ENCODE results near the gene ATXN7L3. TPM values are rescaled to one million over a fixed set of nuclear protein-coding genes. Genes with fewer than 3 reads are reported as not detected.

ATXN7L3 gene
- total RNA-seq, 1 experiment from 2014 or later = 36.9 TPM

- H3K36me3 ChIP-seq (ENCODE audit: insufficient read depth, low read length, poor library complexity, severe bottlenecking) = no peaks in the 10 kb centered on the region
- peak; percentile 96 for DNase-seq (ENCODE audit: low spot score)
- BruUV-seq (replicated peaks) = TSS peak; percentile 65
- no peak for TF ChIP-seq EZH2 (IDR thresholded peaks at IDR 0.05; ENCODE audit: borderline replicate concordance, low read depth, low read length, poor library complexity, severe bottlenecking)
- TF ChIP-seq, protein P1, sequence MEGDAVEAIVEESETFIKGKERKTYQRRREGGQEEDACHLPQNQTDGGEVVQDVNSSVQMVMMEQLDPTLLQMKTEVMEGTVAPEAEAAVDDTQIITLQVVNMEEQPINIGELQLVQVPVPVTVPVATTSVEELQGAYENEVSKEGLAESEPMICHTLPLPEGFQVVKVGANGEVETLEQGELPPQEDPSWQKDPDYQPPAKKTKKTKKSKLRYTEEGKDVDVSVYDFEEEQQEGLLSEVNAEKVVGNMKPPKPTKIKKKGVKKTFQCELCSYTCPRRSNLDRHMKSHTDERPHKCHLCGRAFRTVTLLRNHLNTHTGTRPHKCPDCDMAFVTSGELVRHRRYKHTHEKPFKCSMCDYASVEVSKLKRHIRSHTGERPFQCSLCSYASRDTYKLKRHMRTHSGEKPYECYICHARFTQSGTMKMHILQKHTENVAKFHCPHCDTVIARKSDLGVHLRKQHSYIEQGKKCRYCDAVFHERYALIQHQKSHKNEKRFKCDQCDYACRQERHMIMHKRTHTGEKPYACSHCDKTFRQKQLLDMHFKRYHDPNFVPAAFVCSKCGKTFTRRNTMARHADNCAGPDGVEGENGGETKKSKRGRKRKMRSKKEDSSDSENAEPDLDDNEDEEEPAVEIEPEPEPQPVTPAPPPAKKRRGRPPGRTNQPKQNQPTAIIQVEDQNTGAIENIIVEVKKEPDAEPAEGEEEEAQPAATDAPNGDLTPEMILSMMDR (conservative IDR thresholded peaks at IDR 0.05; ENCODE audit: low read depth, low read length) = no peak
- peaks cover 9% of the 10 kb centered on the region for H3K4me1 ChIP-seq (ENCODE audit: insufficient read depth, low read length, poor library complexity, severe bottlenecking)
- H3K4me3 ChIP-seq (ENCODE audit: low read depth, low read length, poor library complexity, severe bottlenecking) = peak within 1 kb of the TSS; percentile 80
- peak within 1 kb of the TSS; percentile 91 for H3K27ac ChIP-seq (ENCODE audit: low read depth, low read length, poor library complexity, severe bottlenecking)
- intact Hi-C loops (cut with micrococcal nuclease; ENCODE audit: unreplicated experiment) = no loop called here
- CTCF ChIA-PET = interaction anchor here (0.5 to 0.7 kb wide), 3 partner anchors 81 to 471 kb away, joined by 4 to 6 read pairs (median 5); no protein-coding TSS in a partner anchor
- no peaks in the 10 kb centered on the region for H3K27me3 ChIP-seq (replicated peaks; ENCODE audit: insufficient read depth, low read depth, low read length, poor library complexity)
- POLR2A ChIA-PET (ENCODE audit: low non-redundant PET) = interaction anchor here (0.6 to 0.7 kb wide), 2 partner anchors 49 to 178 kb away, joined by 3 read pairs; no protein-coding TSS in a partner anchor
- H3K9me3 ChIP-seq (ENCODE audit: low read depth, low read length, poor library complexity, severe bottlenecking) = no peaks in the 10 kb centered on the region
Measured at GRCh38 chr17:44186307-44187130, 13.2 kb downstream of the ATXN7L3 start, which contains the start of gene TMUB2. TSS of gene TMUB2 (plus strand) at chr17:44186972. CDS start at chr17:44187709, 737 bp downstream.

DNA sequence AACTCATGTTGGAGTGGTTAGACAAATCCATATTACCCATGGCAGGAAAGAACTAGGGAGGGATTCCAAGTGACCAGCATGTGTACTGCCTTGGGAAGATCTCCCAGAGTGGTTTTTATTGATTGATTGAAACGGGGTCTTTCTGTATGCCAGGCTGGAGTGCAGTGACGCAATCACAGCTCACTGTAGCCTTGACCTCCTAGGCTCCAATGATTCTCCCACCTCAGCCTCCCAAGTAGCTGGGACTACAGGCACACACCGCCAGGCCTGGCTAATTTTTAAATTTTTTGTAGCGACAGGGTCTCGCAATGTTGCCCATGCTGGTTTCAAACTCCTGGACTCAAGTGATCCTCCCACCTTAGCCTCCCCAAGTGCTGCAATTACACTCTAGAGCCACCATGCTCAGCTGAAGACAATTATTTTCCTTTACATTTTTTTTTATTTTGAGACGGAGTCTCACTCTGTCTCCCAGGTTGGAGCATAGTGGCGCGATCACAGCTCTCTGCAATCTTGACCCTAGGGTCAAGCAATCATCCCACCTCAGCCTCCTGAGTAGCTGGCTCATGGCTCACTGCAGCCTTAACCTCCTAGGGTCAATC is 15.4 kb downstream of the ATXN7L3 start:
- Histone ChIP-seq H3K4me1 (ENCODE audit: insufficient read depth, low read length, poor library complexity, severe bottlenecking) (peaks cover 9% of the 10 kb centered on the region), H3K36me3 (ENCODE audit: insufficient read depth, low read length, poor library complexity, severe bottlenecking) (no peaks in the 10 kb centered on the region), H3K27me3 (replicated peaks; ENCODE audit: insufficient read depth, low read depth, low read length, poor library complexity) (no peaks in the 10 kb centered on the region), H3K9me3 (ENCODE audit: low read depth, low read length, poor library complexity, severe bottlenecking) (no peaks in the 10 kb centered on the region), H3K4me3 (ENCODE audit: low read depth, low read length, poor library complexity, severe bottlenecking) (no peak overlapping the region), H3K27ac (ENCODE audit: low read depth, low read length, poor library complexity, severe bottlenecking) (no peak overlapping the region)
- BruUV-seq (replicated peaks) = no TSS peak
- DNase-seq (ENCODE audit: low spot score) = no peak
- TF ChIP-seq, protein P1 (conservative IDR thresholded peaks at IDR 0.05; ENCODE audit: low read depth, low read length) = no peak
- no peak for TF ChIP-seq EZH2 (IDR thresholded peaks at IDR 0.05; ENCODE audit: borderline replicate concordance, low read depth, low read length, poor library complexity, severe bottlenecking)
- intact Hi-C loops (cut with micrococcal nuclease; ENCODE audit: unreplicated experiment) = no loop called here
- ChIA-PET POLR2A (ENCODE audit: low non-redundant PET) (no interaction called here), CTCF (no interaction called here)

DNA sequence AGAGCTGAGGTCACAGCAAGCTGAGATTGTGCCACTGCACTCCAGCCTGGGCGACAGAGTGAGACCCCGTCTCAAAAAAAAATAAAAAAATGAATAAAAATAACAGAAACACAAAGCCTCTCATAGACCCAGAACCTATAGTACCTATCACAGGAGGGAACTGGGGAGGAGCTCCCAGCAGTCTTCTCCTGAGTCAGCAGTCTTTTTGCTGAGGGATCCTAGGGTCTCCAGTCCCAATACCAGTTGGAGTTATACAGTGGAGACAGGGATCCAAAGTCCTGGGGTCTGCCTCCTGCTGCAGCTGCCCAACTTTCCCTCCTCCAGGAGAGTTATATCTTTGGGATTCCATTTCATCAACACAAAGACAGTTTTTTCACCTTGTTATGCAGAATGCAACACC is 16.7 kb downstream of the ATXN7L3 start:
- intact Hi-C loops (cut with micrococcal nuclease; ENCODE audit: unreplicated experiment) = no loop called here
- CTCF ChIA-PET = no interaction called here
- Histone ChIP-seq H3K36me3 (ENCODE audit: insufficient read depth, low read length, poor library complexity, severe bottlenecking) (no peaks in the 10 kb centered on the region), H3K9me3 (ENCODE audit: low read depth, low read length, poor library complexity, severe bottlenecking) (no peaks in the 10 kb centered on the region), H3K27ac (ENCODE audit: low read depth, low read length, poor library complexity, severe bottlenecking) (no peak overlapping the region), H3K4me3 (ENCODE audit: low read depth, low read length, poor library complexity, severe bottlenecking) (no peak overlapping the region), H3K4me1 (ENCODE audit: insufficient read depth, low read length, poor library complexity, severe bottlenecking) (peaks cover 5% of the 10 kb centered on the region), H3K27me3 (replicated peaks; ENCODE audit: insufficient read depth, low read depth, low read length, poor library complexity) (no peaks in the 10 kb centered on the region)
- BruUV-seq (replicated peaks) = no TSS peak
- POLR2A ChIA-PET (ENCODE audit: low non-redundant PET) = no interaction called here
- DNase-seq (ENCODE audit: low spot score) = no peak
- TF ChIP-seq, protein P1 (conservative IDR thresholded peaks at IDR 0.05; ENCODE audit: low read depth, low read length) = no peak
- no peak for TF ChIP-seq EZH2 (IDR thresholded peaks at IDR 0.05; ENCODE audit: borderline replicate concordance, low read depth, low read length, poor library complexity, severe bottlenecking)
